ENCODE measurements around the gene ZNF236. TPM values are rescaled to one million over a fixed set of nuclear protein-coding genes. Genes with fewer than 3 reads are reported as not detected.
A peak's percentile ranks its signal among the peaks of the same experiment; 100 is the strongest.

Gene ZNF236
- total RNA-seq, 1 donor from 2014 or later: 17.2 TPM

DNA sequence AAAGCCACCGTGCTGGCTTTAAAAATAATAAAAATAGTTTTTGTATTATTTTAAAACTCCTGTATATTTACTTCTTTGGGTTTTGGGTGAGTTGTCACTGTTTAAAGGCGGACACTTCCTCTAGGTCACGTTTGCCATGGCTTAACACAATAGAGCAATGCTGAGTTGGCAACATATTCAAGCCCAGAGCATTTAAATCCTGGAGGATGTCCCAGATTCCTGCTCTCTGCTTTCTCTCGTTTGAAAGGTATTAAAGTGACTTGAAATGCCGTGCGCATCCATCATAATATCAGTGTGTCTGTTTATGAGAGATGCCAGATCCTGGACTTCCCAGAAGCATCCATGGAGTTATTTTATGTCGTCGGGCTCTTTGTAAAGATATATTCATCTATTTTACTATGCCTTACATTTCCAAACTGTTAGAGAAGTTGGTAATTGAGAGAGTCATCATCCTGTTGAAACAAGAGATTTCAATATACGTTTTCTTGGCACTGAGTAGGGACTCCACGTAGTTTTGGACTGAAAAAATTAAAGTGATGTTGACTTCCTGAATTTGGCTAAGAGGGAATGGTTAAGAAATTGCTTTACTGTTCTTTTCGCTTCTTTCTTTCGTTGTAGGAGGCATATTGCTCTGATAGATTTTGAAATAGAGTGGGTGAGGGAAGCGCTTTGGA lies 150.6 kb downstream of the ZNF236 start:
- Histone ChIP-seq H3K4me3 (ENCODE audit: low read length in 3 of 3) (no peak overlapping the region), H3K9me3 (ENCODE audit: control insufficient read depth in 3 of 3, low read length in 3 of 3) (no peaks in the 10 kb centered on the region), H3K36me3 (ENCODE audit: control insufficient read depth in 3 of 3, insufficient read depth in 3 of 3, low read length in 3 of 3) (peaks cover 0 to 6% (median 5%) of the 10 kb centered on the region in 3 donors), H3K27me3 (ENCODE audit: control insufficient read depth in 3 of 3, insufficient read depth in 3 of 3, low read length in 3 of 3) (no peaks in the 10 kb centered on the region), H3K9ac (ENCODE audit: low read depth in 1 of 3, low read length in 3 of 3) (no peak overlapping the region), H3K27ac (ENCODE audit: low read depth, low read length) (no peak overlapping the region), H3K4me1 (ENCODE audit: control insufficient read depth in 3 of 3, insufficient read depth in 3 of 3, low read length in 3 of 3) (peaks cover 10% of the 10 kb centered on the region in 3 donors)

DNA sequence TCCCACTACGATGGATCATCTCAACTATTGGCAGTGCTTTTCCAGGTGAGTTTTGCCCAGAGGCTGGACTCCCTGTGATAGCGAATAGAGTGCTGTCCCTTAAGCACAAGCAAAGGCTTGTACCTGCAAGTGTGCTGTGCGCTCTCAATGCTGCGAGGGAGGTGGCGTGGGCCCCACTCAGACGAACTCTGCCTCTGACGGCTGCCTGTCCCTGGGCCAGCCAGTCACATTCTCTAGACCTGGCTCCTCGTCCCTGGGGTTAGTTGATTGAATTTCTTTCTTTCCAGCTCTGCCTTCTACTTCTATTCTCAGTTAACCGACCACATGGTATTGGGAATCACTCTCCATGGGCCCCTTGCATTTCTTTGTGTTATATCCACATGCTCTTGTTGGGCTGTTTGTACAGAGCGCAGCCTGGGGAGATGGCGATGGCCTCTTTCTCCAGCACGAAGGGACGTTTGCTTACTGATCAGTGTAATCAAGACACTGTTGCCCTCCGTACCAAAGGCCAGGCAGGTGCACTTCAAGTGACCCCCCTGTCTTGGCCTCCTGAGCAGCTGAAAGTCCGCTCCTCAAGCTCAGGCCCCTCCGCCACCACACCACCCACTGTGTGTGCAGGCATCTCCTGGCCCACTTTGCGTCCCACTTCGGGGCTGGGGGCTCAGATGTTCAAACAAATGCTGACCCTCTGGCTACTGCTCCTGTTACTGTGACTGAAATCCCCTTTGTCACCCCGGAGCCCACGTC lies 151.3 kb downstream of the ZNF236 start:
- Histone ChIP-seq H3K27me3 (ENCODE audit: control insufficient read depth in 3 of 3, insufficient read depth in 3 of 3, low read length in 3 of 3) (no peaks in the 10 kb centered on the region), H3K9me3 (ENCODE audit: control insufficient read depth in 3 of 3, low read length in 3 of 3) (no peaks in the 10 kb centered on the region), H3K4me3 (ENCODE audit: low read length in 3 of 3) (no peak overlapping the region), H3K9ac (ENCODE audit: low read depth in 1 of 3, low read length in 3 of 3) (no peak overlapping the region), H3K27ac (ENCODE audit: low read depth, low read length) (no peak overlapping the region), H3K4me1 (ENCODE audit: control insufficient read depth in 3 of 3, insufficient read depth in 3 of 3, low read length in 3 of 3) (peaks cover 10 to 13% (median 11%) of the 10 kb centered on the region in 3 donors), H3K36me3 (ENCODE audit: control insufficient read depth in 3 of 3, insufficient read depth in 3 of 3, low read length in 3 of 3) (peaks cover 0 to 7% (median 4%) of the 10 kb centered on the region in 3 donors)

DNA sequence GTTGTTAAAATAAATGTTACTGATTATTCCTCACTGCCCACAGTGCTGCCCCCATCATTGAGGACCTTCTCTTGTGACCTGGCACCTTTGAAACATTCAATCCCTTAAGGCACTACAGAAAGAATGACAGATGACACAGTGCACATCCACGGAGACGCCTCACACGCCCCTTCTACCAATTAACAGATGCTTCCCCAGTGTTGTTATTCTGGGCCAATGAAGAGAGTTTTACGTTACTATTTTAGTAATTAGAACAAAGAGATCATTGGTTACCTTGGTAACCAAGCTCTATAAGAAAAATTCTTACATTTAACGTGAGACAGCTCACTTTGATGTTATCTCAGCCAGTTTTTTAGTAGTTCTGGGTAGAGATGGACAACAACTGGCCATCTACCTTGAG lies 152.0 kb downstream of the ZNF236 start:
- H3K9me3 ChIP-seq (ENCODE audit: control insufficient read depth in 3 of 3, low read length in 3 of 3): no peaks in the 10 kb centered on the region
- H3K9ac ChIP-seq (ENCODE audit: low read depth in 1 of 3, low read length in 3 of 3): no peak overlapping the region
- H3K4me1 ChIP-seq (ENCODE audit: control insufficient read depth in 3 of 3, insufficient read depth in 3 of 3, low read length in 3 of 3): peaks cover 10 to 13% (median 11%) of the 10 kb centered on the region in 3 donors
- H3K36me3 ChIP-seq (ENCODE audit: control insufficient read depth in 3 of 3, insufficient read depth in 3 of 3, low read length in 3 of 3): peaks cover under 1 to 8% (median 4%) of the 10 kb centered on the region in 3 donors
- H3K27ac ChIP-seq (ENCODE audit: low read depth, low read length): no peak overlapping the region
- no peak overlapping the region for H3K4me3 ChIP-seq (ENCODE audit: low read length in 3 of 3)
- no peaks in the 10 kb centered on the region for H3K27me3 ChIP-seq (ENCODE audit: control insufficient read depth in 3 of 3, insufficient read depth in 3 of 3, low read length in 3 of 3)

DNA sequence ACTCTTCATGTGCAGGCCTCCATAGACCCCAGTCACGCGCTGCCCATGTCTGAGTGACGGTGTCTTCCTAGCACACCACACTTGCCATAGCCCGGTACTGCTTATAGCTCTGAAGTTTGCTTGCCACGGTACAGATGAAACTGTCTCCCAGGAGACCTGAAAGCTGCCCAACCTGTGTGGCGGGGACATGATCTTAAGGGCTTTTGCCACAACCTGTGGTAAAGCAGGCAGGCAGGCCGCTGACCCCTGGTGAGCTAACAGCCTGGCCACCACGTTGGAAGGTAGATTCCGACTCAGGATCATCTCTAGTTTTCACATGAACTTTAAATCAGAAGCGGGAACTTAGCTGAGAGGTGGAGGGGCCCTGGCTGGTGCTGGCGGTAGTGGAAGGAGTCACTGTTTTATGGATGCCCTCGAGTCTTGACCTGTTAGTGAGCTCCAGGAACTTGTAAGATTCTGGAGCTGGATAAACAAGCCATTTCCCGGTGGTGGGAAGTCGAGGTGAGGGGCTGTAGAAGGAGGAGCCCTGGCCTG lies 153.3 kb downstream of the ZNF236 start:
- Histone ChIP-seq H3K4me3 (ENCODE audit: low read length in 3 of 3) (no peak overlapping the region), H3K27me3 (ENCODE audit: control insufficient read depth in 3 of 3, insufficient read depth in 3 of 3, low read length in 3 of 3) (no peaks in the 10 kb centered on the region), H3K9me3 (ENCODE audit: control insufficient read depth in 3 of 3, low read length in 3 of 3) (no peaks in the 10 kb centered on the region), H3K36me3 (ENCODE audit: control insufficient read depth in 3 of 3, insufficient read depth in 3 of 3, low read length in 3 of 3) (peaks cover 4 to 16% (median 8%) of the 10 kb centered on the region in 3 donors), H3K4me1 (ENCODE audit: control insufficient read depth in 3 of 3, insufficient read depth in 3 of 3, low read length in 3 of 3) (peaks cover 10 to 13% (median 11%) of the 10 kb centered on the region in 3 donors), H3K9ac (ENCODE audit: low read depth in 1 of 3, low read length in 3 of 3) (no peak overlapping the region), H3K27ac (ENCODE audit: low read depth, low read length) (no peak overlapping the region)

DNA sequence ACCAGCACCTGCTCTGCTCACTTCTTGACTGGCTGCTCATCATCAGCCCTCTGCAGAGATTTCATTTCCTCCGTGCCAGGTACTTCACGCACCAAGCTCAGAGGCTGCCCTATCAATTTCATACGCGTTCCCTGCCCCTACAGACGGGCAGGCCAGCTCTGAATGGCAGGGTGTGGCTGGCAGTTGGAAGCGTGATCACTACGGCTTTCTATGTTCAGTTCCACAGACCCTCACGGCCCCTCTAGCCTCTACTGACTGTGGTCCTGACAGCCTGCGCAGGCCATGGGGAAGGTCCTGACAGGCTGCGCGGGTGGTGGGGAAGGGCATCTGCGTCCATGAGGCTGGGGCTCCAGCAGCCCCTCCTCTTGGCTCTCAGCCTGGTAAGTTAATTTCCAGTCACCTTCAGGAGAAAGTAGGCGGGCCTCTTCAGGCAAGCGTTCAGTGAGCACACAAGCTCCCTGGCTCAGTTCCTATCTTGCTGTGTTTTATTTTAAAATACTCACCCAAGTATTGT lies 154.8 kb downstream of the ZNF236 start:
- Histone ChIP-seq H3K4me3 (ENCODE audit: low read length in 3 of 3) (peak overlapping the region in 1 of 3 donors; percentile 37), H3K27me3 (ENCODE audit: control insufficient read depth in 3 of 3, insufficient read depth in 3 of 3, low read length in 3 of 3) (no peaks in the 10 kb centered on the region), H3K4me1 (ENCODE audit: control insufficient read depth in 3 of 3, insufficient read depth in 3 of 3, low read length in 3 of 3) (peaks cover 10 to 13% (median 11%) of the 10 kb centered on the region in 3 donors)

DNA sequence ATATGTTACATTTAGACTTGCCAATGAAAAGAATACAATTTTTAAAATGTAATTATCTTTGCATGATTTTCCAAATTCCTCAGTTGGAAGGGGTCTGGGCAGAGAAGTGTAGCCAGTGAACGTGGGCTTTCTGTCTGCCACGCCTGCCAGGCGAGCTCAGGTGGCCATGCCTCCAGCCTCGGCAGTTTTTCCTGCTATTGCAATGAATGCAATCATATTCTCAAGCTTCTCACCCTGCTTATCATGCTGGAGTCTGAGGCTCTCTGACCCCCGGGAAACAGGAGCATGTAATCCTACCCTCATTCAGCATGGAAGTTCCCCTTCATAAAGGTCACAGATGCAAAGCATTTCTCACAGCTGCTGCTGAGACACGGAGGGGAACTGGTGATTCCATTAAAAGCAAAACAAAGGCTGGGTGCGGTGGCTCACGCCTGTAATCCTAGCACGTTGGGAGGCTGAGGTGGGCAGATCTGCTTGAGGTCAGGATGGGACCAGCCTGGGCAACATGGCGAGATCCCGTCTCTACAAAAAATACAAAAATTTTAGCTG lies 155.4 kb downstream of the ZNF236 start:
- H3K27ac ChIP-seq (ENCODE audit: low read depth, low read length): no peak overlapping the region
- no peak overlapping the region for H3K4me3 ChIP-seq (ENCODE audit: low read length in 3 of 3)
- peaks cover 10 to 13% (median 11%) of the 10 kb centered on the region in 3 donors for H3K4me1 ChIP-seq (ENCODE audit: control insufficient read depth in 3 of 3, insufficient read depth in 3 of 3, low read length in 3 of 3)
- no peak overlapping the region for H3K9ac ChIP-seq (ENCODE audit: low read depth in 1 of 3, low read length in 3 of 3)
- H3K27me3 ChIP-seq (ENCODE audit: control insufficient read depth in 3 of 3, insufficient read depth in 3 of 3, low read length in 3 of 3): no peaks in the 10 kb centered on the region
- H3K9me3 ChIP-seq (ENCODE audit: control insufficient read depth in 3 of 3, low read length in 3 of 3): no peaks in the 10 kb centered on the region
- H3K36me3 ChIP-seq (ENCODE audit: control insufficient read depth in 3 of 3, insufficient read depth in 3 of 3, low read length in 3 of 3): peaks cover 4 to 16% (median 8%) of the 10 kb centered on the region in 3 donors

More for the DNA sequence above, 154.8 kb downstream of the ZNF236 start:
- H3K36me3 ChIP-seq (ENCODE audit: control insufficient read depth in 3 of 3, insufficient read depth in 3 of 3, low read length in 3 of 3): peaks cover 4 to 16% (median 8%) of the 10 kb centered on the region in 3 donors
- no peak overlapping the region for H3K27ac ChIP-seq (ENCODE audit: low read depth, low read length)
- no peaks in the 10 kb centered on the region for H3K9me3 ChIP-seq (ENCODE audit: control insufficient read depth in 3 of 3, low read length in 3 of 3)
- H3K9ac ChIP-seq (ENCODE audit: low read depth in 1 of 3, low read length in 3 of 3): no peak overlapping the region

DNA sequence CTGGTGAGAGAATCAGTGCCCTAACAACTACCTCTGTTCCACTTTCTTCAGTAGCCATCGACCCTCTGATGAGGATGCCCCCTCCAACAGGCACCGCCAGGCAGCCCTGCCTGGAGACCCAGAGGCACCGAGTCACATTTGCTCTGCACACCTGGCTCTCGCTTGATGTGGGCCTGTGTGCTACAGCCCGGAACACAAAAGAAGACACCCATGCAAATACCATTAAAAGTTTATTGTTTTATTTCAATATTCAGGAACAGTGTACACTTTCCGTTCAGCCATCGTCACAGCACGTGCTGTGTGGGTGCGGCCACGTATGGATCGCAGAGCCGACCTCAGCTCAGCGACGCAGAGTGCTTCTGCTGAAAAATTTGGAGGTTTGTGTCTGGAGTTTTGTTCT lies 156.3 kb downstream of the ZNF236 start:
- H3K36me3 ChIP-seq (ENCODE audit: control insufficient read depth in 3 of 3, insufficient read depth in 3 of 3, low read length in 3 of 3): peaks cover 4 to 16% (median 8%) of the 10 kb centered on the region in 3 donors
- no peak overlapping the region for H3K27ac ChIP-seq (ENCODE audit: low read depth, low read length)
- no peak overlapping the region for H3K9ac ChIP-seq (ENCODE audit: low read depth in 1 of 3, low read length in 3 of 3)
- no peaks in the 10 kb centered on the region for H3K27me3 ChIP-seq (ENCODE audit: control insufficient read depth in 3 of 3, insufficient read depth in 3 of 3, low read length in 3 of 3)
- H3K4me3 ChIP-seq (ENCODE audit: low read length in 3 of 3): no peak overlapping the region
- no peaks in the 10 kb centered on the region for H3K9me3 ChIP-seq (ENCODE audit: control insufficient read depth in 3 of 3, low read length in 3 of 3)
- peaks cover 10 to 16% (median 13%) of the 10 kb centered on the region in 3 donors for H3K4me1 ChIP-seq (ENCODE audit: control insufficient read depth in 3 of 3, insufficient read depth in 3 of 3, low read length in 3 of 3)

DNA sequence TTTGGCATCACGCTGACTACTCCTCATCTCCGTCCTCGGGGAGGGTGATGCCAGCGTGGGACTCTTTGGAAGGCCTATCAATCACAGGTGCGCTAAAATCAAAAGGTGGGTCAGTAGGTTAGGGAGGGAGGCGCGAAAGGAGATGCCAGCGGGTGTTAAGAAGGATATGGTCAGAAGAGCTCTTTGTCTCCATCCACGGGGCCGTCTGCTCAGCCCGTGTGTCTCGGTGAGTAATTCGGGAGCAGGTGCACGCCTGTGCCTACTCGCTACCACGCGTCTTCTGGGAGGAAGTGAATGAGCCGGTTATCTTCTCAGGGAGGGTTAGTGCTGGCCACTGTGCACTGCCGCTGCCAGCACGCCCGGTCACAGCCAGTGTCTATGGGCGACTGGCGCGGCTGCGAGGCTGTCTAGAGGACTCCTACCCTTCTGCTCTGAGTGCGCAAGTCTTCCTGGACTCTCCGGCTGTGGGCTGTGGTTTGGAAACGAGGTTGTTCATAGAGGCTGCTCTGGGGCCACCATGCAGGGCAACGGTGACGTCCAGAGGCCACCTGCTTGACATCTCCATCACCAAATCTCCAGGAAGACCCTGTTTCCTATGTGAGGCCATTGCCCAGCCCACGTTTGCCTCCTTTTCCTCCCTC lies 156.9 kb downstream of the ZNF236 start:
- Histone ChIP-seq H3K4me3 (ENCODE audit: low read length in 3 of 3) (no peak overlapping the region), H3K27me3 (ENCODE audit: control insufficient read depth in 3 of 3, insufficient read depth in 3 of 3, low read length in 3 of 3) (no peaks in the 10 kb centered on the region), H3K9ac (ENCODE audit: low read depth in 1 of 3, low read length in 3 of 3) (no peak overlapping the region), H3K9me3 (ENCODE audit: control insufficient read depth in 3 of 3, low read length in 3 of 3) (no peaks in the 10 kb centered on the region), H3K27ac (ENCODE audit: low read depth, low read length) (no peak overlapping the region), H3K4me1 (ENCODE audit: control insufficient read depth in 3 of 3, insufficient read depth in 3 of 3, low read length in 3 of 3) (peaks cover 10 to 17% (median 13%) of the 10 kb centered on the region in 3 donors), H3K36me3 (ENCODE audit: control insufficient read depth in 3 of 3, insufficient read depth in 3 of 3, low read length in 3 of 3) (peaks cover 4 to 16% (median 8%) of the 10 kb centered on the region in 3 donors)

DNA sequence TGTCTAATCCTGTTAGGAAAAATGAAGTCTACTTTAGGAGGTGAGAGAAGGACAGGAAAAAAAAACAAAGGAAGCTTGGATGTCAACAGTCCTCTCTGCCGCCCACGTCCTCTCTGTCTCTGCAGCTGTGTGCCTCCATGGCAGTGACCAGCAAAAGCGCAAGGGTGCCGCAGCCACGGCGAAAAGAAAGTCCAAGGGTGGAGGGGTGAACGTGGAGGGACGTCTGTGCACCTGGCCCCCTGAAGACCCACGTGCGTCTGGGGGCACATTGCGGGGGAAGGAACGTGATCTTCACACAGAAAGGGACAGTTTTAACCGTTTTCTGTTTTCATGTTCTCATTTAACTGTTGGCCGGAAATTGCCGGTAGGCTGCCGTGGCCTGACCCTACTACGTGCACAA lies 157.5 kb downstream of the ZNF236 start:
- no peak overlapping the region for H3K9ac ChIP-seq (ENCODE audit: low read depth in 1 of 3, low read length in 3 of 3)
- no peak overlapping the region for H3K27ac ChIP-seq (ENCODE audit: low read depth, low read length)
- peaks cover 4 to 16% (median 8%) of the 10 kb centered on the region in 3 donors for H3K36me3 ChIP-seq (ENCODE audit: control insufficient read depth in 3 of 3, insufficient read depth in 3 of 3, low read length in 3 of 3)
- H3K4me1 ChIP-seq (ENCODE audit: control insufficient read depth in 3 of 3, insufficient read depth in 3 of 3, low read length in 3 of 3): peaks cover 10 to 17% (median 13%) of the 10 kb centered on the region in 3 donors
- no peak overlapping the region for H3K4me3 ChIP-seq (ENCODE audit: low read length in 3 of 3)
- H3K27me3 ChIP-seq (ENCODE audit: control insufficient read depth in 3 of 3, insufficient read depth in 3 of 3, low read length in 3 of 3): no peaks in the 10 kb centered on the region
- no peaks in the 10 kb centered on the region for H3K9me3 ChIP-seq (ENCODE audit: control insufficient read depth in 3 of 3, low read length in 3 of 3)

All from skeletal muscle tissue (tissue), 4 donors.